Upper lobe of left lung (tissue), 6 donors: ENCODE measurements around the gene ACOX2. TPM values are rescaled to one million over a fixed set of nuclear protein-coding genes. Genes with fewer than 3 reads are reported as not detected.

Experiments used
- ATAC-seq, 2 donors: fragments of 200-7000 bp; cut with Tn5 transposase; one replicate each; pipeline ENCODE4 v1.9.1; 2022; ENCODE audit warnings: mild to moderate bottlenecking in 2 of 2, moderate library complexity in 2 of 2; ENCODE audit not compliant: low FRiP score in 2 of 2
- DNase-seq, 2 donors: peaks; one replicate each; pipeline ENCODE4 v3.0.0-alpha.2; 2019 to 2020
- H3K27ac ChIP-seq, 4 donors: fragments of 200-600 bp; sonication (generic); one replicate each; pipeline ENCODE4 v1.5.1; 2016 to 2019
- H3K27me3 ChIP-seq, 4 donors: fragments of 200-600 bp; sonication (generic); one replicate each; pipeline ENCODE4 v1.5.1; 2017 to 2019
- H3K36me3 ChIP-seq, 4 donors: fragments of 200-600 bp; sonication (generic); one replicate each; pipeline ENCODE4 v1.5.1; 2016 to 2019
- H3K4me1 ChIP-seq, 4 donors: fragments of 200-600 bp; sonication (generic); one replicate each; pipeline ENCODE4 v1.5.1; 2018 to 2019
- H3K4me3 ChIP-seq, 4 donors: fragments of 200-600 bp; sonication (generic); one replicate each; pipeline ENCODE4 v1.5.1; 2017 to 2019; ENCODE audit warnings: mild to moderate bottlenecking in 2 of 4, moderate library complexity in 1 of 4
- H3K9me3 ChIP-seq, 4 donors: fragments of 200-600 bp; sonication (generic); one replicate each; pipeline ENCODE4 v1.5.1; 2018 to 2019
- CTCF ChIP-seq, 6 experiments: fragments of 450-650 bp in 4 of 6; fragments of 200-600 bp in 2 of 6; sonication (generic) in 2 of 6; IDR thresholded peaks; one replicate each; pipeline ENCODE4 v1.5.1; 2016 to 2019; ENCODE audit warnings: antibody characterized with exemption in 6 of 6
- EP300 ChIP-seq, 4 donors: sonication (generic); formaldehyde crosslinking; IDR thresholded peaks; one replicate each; pipeline ENCODE4 v1.5.1; 2017; ENCODE audit warnings: antibody characterized with exemption in 4 of 4, control low read depth in 2 of 4
- POLR2A ChIP-seq, 4 donors: fragments of 450-650 bp; IDR thresholded peaks; one replicate each; pipeline ENCODE4 v1.5.1; 2016 to 2017; ENCODE audit warnings: antibody characterized with exemption in 4 of 4, mild to moderate bottlenecking in 2 of 4
- POLR2AphosphoS5 ChIP-seq, 2 donors: sonication (generic); formaldehyde crosslinking; IDR thresholded peaks; one replicate each; pipeline ENCODE4 v1.5.1; 2017; ENCODE audit warnings: antibody characterized with exemption in 2 of 2
- WGBS, 2 donors: methylation state at CpG; one replicate each; pipeline ENCODE4 v1.1.5; 2017 to 2018; 5-methylcytosine and 5-hydroxymethylcytosine counted together
- total RNA-seq, 6 donors: library from RNA; depleted of rRNA in 4 of 6; stranded (reverse); fragments of >200 nt in 4 of 6; gene quantifications; one replicate each; pipeline versions ENCODE4 v1.1.0 to v1.2.1, GENCODE V29; 2016 to 2021
- donor health status: DM: no; HTN: no; CAD: no; lungs with moderate emphysema.
- donor health status: DM: no; HTN: yes; CAD: no; lungs with severe emphysema.

The ACOX2 gene
- total RNA-seq, 6 donors from 2014 or later = 5.2 to 32.5 (median 15.8) TPM

- peak in 1 of 6 experiments; percentile 12 for TF ChIP-seq CTCF (IDR thresholded peaks at IDR 0.05)
- no peak for TF ChIP-seq POLR2A (IDR thresholded peaks at IDR 0.05)
- no peaks in the 10 kb centered on the region for H3K36me3 ChIP-seq
Observed at GRCh38 chr3:58464866-58465265, 72.1 kb downstream of the ACOX2 start.

DNA sequence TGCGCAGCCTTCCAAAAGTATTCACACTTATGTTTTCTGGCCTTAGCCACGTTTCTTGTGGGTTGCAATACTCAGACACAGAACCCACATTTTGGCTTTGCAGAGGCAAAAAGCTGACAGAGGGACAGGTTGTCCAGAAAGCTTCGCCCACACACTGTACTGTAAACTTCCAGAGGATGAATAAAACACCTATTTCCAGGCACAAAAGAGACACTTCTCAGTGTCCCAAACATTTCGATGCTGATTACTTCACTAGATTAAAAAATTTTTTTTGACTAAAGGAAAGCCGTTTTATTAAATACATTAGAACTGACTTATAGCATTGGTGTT lies 73.1 kb downstream of the ACOX2 start:
- no peaks in the 10 kb centered on the region for H3K9me3 ChIP-seq
- no peak overlapping the region for H3K27ac ChIP-seq
- no peak overlapping the region for H3K4me3 ChIP-seq
- no peak for TF ChIP-seq POLR2AphosphoS5 (IDR thresholded peaks at IDR 0.05)
- no peak for TF ChIP-seq CTCF (IDR thresholded peaks at IDR 0.05)
- no peak for TF ChIP-seq EP300 (IDR thresholded peaks at IDR 0.05)
- TF ChIP-seq POLR2A (IDR thresholded peaks at IDR 0.05) = no peak
- no peaks in the 10 kb centered on the region for H3K27me3 ChIP-seq
- H3K36me3 ChIP-seq = no peaks in the 10 kb centered on the region
- WGBS, 2 donors = 37 to 38% methylated on average over 5 of the region's 5 CpGs
- H3K4me1 ChIP-seq = peaks cover 6 to 14% (median 10%) of the 10 kb centered on the region in 4 donors
- DNase-seq = no peak
- ATAC-seq = no peak

More at GRCh38 chr3:58464866-58465265, 72.1 kb downstream of the ACOX2 start:
- no peak overlapping the region for H3K4me3 ChIP-seq
- 58 to 71% methylated on average over 3 of the region's 3 CpGs for WGBS, 2 donors
- H3K27me3 ChIP-seq = no peaks in the 10 kb centered on the region
- ATAC-seq (no peak), DNase-seq (no peak)
- H3K27ac ChIP-seq = no peak overlapping the region
- H3K4me1 ChIP-seq = peaks cover 6 to 14% (median 10%) of the 10 kb centered on the region in 4 donors
- H3K9me3 ChIP-seq = no peaks in the 10 kb centered on the region

GRCh38 chr3:58463181-58463941 lies 73.6 kb downstream of the ACOX2 start:
- no peaks in the 10 kb centered on the region for H3K9me3 ChIP-seq
- H3K4me3 ChIP-seq = peak overlapping the region in 3 of 4 donors; percentile 7 to 37 (median 20)
- WGBS, 2 donors = 15 to 21% methylated on average over 16 to 18 of the region's 18 CpGs
- ATAC-seq (peak; percentile 90 to 95), DNase-seq (peak in 1 of 2 donors; percentile 83)
- no peaks in the 10 kb centered on the region for H3K36me3 ChIP-seq
- no peak overlapping the region for H3K27ac ChIP-seq
- TF ChIP-seq CTCF (IDR thresholded peaks at IDR 0.05) = peak; percentile 59 to 76 (median 72)
- no peak for TF ChIP-seq EP300 (IDR thresholded peaks at IDR 0.05)
- no peaks in the 10 kb centered on the region for H3K27me3 ChIP-seq
- peaks cover 6 to 14% (median 10%) of the 10 kb centered on the region in 4 donors for H3K4me1 ChIP-seq

- no peaks in the 10 kb centered on the region for H3K36me3 ChIP-seq
- H3K4me3 ChIP-seq = no peak overlapping the region
- no peak for TF ChIP-seq POLR2A (IDR thresholded peaks at IDR 0.05)
- no peak for TF ChIP-seq EP300 (IDR thresholded peaks at IDR 0.05)
- TF ChIP-seq CTCF (IDR thresholded peaks at IDR 0.05) = no peak
- TF ChIP-seq POLR2AphosphoS5 (IDR thresholded peaks at IDR 0.05) = no peak
- no peaks in the 10 kb centered on the region for H3K27me3 ChIP-seq
- 47 to 66% methylated on average over 4 of the region's 4 CpGs for WGBS, 2 donors
- peaks cover 6 to 14% (median 10%) of the 10 kb centered on the region in 4 donors for H3K4me1 ChIP-seq
- no peak overlapping the region for H3K27ac ChIP-seq
- DNase-seq = no peak
- no peaks in the 10 kb centered on the region for H3K9me3 ChIP-seq
- peak in 1 of 2 donors; percentile 11 for ATAC-seq
Observed at GRCh38 chr3:58462829-58463180, 74.2 kb downstream of the ACOX2 start.

DNA sequence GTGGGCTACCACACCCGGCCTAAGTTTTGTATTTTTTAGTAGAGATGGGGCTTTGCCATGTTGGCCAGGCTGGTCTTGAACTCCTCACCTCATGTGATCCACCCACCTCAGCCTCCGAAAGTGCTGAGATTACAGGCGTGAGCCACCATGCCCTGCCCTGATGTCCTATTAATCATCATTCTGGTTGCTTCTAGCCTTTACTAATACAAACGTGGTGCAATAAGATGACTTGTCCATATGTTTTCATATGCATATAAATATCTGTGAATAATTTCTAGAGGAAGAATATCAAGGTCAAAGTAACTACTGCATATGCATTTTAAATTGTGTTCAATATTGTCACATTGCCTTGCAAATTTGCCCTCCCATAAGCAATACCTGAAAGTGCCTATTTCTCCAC lies 77.8 kb downstream of the ACOX2 start:
- DNase-seq (no peak), ATAC-seq (no peak)
- TF ChIP-seq POLR2A (IDR thresholded peaks at IDR 0.05) (no peak), POLR2AphosphoS5 (IDR thresholded peaks at IDR 0.05) (no peak), CTCF (IDR thresholded peaks at IDR 0.05) (no peak), EP300 (IDR thresholded peaks at IDR 0.05) (no peak)
- Histone ChIP-seq H3K4me3 (no peak overlapping the region), H3K27ac (no peak overlapping the region), H3K9me3 (peaks cover 0 to 24% (median 8%) of the 10 kb centered on the region in 4 donors), H3K27me3 (no peaks in the 10 kb centered on the region), H3K36me3 (no peaks in the 10 kb centered on the region), H3K4me1 (peaks cover 6 to 14% (median 10%) of the 10 kb centered on the region in 4 donors)
- WGBS, 2 donors = 76 to 91% methylated on average over 4 of the region's 4 CpGs
